ENCODE measurements around the gene PRKAR2A.

DNA sequence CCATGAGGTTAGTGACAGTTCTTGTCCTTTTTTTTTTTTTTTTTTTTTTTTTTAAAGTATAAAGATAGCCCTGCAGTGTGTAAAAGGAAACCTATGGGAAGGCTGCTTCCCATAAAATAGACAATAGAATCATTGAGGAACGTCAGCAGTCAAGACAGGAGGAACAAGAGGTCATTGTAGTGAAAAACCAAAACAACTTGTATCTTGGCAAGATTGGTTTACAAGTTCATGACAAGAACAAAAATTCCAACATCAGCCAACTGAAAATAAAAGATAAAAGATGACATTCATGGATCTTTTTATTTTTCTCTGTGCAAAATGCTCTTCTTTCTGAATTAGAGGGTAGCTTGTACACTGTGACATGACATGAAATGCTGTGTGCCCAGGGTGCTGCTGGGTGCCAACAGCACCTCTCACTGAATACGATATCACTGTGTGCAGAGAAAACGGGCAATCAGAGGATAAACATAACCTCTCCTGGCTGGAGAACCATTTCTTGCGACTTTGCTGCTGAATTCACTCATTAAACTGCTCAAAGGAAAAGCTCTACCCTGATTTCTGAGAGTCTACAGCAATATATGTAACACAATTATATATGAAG, 100.6 kb downstream of the PRKAR2A start:
- TF ChIP-seq, protein P1, sequence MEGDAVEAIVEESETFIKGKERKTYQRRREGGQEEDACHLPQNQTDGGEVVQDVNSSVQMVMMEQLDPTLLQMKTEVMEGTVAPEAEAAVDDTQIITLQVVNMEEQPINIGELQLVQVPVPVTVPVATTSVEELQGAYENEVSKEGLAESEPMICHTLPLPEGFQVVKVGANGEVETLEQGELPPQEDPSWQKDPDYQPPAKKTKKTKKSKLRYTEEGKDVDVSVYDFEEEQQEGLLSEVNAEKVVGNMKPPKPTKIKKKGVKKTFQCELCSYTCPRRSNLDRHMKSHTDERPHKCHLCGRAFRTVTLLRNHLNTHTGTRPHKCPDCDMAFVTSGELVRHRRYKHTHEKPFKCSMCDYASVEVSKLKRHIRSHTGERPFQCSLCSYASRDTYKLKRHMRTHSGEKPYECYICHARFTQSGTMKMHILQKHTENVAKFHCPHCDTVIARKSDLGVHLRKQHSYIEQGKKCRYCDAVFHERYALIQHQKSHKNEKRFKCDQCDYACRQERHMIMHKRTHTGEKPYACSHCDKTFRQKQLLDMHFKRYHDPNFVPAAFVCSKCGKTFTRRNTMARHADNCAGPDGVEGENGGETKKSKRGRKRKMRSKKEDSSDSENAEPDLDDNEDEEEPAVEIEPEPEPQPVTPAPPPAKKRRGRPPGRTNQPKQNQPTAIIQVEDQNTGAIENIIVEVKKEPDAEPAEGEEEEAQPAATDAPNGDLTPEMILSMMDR (conservative IDR thresholded peaks at IDR 0.05; ENCODE audit: low read depth in 2 of 2), result no peak
- TF ChIP-seq NANOG (IDR thresholded peaks at IDR 0.05; ENCODE audit: borderline replicate concordance), result no peak
- no peak for TF ChIP-seq POLR2AphosphoS5 (IDR thresholded peaks at IDR 0.05; ENCODE audit: low read depth)
- TF ChIP-seq, protein P2, sequence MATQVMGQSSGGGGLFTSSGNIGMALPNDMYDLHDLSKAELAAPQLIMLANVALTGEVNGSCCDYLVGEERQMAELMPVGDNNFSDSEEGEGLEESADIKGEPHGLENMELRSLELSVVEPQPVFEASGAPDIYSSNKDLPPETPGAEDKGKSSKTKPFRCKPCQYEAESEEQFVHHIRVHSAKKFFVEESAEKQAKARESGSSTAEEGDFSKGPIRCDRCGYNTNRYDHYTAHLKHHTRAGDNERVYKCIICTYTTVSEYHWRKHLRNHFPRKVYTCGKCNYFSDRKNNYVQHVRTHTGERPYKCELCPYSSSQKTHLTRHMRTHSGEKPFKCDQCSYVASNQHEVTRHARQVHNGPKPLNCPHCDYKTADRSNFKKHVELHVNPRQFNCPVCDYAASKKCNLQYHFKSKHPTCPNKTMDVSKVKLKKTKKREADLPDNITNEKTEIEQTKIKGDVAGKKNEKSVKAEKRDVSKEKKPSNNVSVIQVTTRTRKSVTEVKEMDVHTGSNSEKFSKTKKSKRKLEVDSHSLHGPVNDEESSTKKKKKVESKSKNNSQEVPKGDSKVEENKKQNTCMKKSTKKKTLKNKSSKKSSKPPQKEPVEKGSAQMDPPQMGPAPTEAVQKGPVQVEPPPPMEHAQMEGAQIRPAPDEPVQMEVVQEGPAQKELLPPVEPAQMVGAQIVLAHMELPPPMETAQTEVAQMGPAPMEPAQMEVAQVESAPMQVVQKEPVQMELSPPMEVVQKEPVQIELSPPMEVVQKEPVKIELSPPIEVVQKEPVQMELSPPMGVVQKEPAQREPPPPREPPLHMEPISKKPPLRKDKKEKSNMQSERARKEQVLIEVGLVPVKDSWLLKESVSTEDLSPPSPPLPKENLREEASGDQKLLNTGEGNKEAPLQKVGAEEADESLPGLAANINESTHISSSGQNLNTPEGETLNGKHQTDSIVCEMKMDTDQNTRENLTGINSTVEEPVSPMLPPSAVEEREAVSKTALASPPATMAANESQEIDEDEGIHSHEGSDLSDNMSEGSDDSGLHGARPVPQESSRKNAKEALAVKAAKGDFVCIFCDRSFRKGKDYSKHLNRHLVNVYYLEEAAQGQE (IDR thresholded peaks at IDR 0.05; ENCODE audit: unreplicated experiment), result no peak
- TF ChIP-seq JUNB (IDR thresholded peaks at IDR 0.05; ENCODE audit: unreplicated experiment), result no peak
- no peak for TF ChIP-seq ZNF331 (CRISPR knock-in tag; IDR thresholded peaks at IDR 0.05; ENCODE audit: low read depth)
